SK-N-SH (cell line): ENCODE data around the gene MINDY1. TPM values are rescaled to one million over a fixed set of nuclear protein-coding genes. Genes with fewer than 3 reads are reported as not detected.

ENCODE experiments used
- CTCF ChIA-PET: fragments of 300-600, 350-600 bp; formaldehyde crosslinking; extraction: SDS; loops from one replicate; lab custom pipeline; 2021; lab: Yijun Ruan, JAX
- POLR2A ChIA-PET: fragments of 350-600 bp; sonication (Branson Sonifier 250); formaldehyde crosslinking; extraction: SDS; loops from one replicate; lab custom pipeline; 2020; ENCODE audit warnings: antibody characterized with exemption, inconsistent platforms; lab: Yijun Ruan, JAX
- DNase-seq: peaks from one replicate; pipeline ENCODE4 v3.0.0; 2012
- H2AFZ ChIP-seq: fragments of 200-600 bp; sonication (generic); 2 replicates; pipeline ENCODE4 v1.8.1; 2016; ENCODE audit warnings: antibody characterized with exemption, mild to moderate bottlenecking, low read depth
- H3F3A ChIP-seq: fragments of 200-600 bp; sonication (generic); replicated peaks from 2 replicates; pipeline ENCODE3; 2016; ENCODE audit warnings: antibody characterized with exemption, mild to moderate bottlenecking; ENCODE audit not compliant: insufficient read depth
- H3K27ac ChIP-seq, 2 experiments: fragments of 200-500 bp in 1 of 2; fragments of 200-600 bp in 1 of 2; sonication (Bioruptor generic) in 1 of 2; sonication (generic), shearing (Covaris generic) in 1 of 2; 2 replicates each; pipeline versions ENCODE4 v1.5.1 to v1.6.1; 2014 to 2016; ENCODE audit warnings: low read depth in 2 of 2, inconsistent platforms in 1 of 2, low read length in 1 of 2, mild to moderate bottlenecking in 1 of 2, mixed read lengths in 1 of 2
- H3K27me3 ChIP-seq: fragments of 200-600 bp; sonication (generic), shearing (Covaris generic); 2 replicates; pipeline ENCODE4 v1.6.1; 2016; ENCODE audit warnings: mixed run types; ENCODE audit not compliant: insufficient read depth
- H3K36me3 ChIP-seq, 2 experiments: fragments of 200-500 bp in 1 of 2; fragments of 200-600 bp in 1 of 2; sonication (Bioruptor generic) in 1 of 2; sonication (generic) in 1 of 2; replicated peaks in 1 of 2; 2 replicates each; pipeline versions ENCODE3 to v1.5.1; 2014 to 2016; ENCODE audit warnings: low read length in 1 of 2, mild to moderate bottlenecking in 1 of 2; ENCODE audit not compliant: insufficient read depth in 2 of 2, control insufficient read depth in 1 of 2
- H3K4me1 ChIP-seq, 2 experiments: fragments of 200-500 bp in 1 of 2; fragments of 200-600 bp in 1 of 2; sonication (Bioruptor generic) in 1 of 2; sonication (generic), shearing (Covaris generic) in 1 of 2; 2 replicates each; pipeline versions ENCODE4 v1.5.1 to v1.6.1; 2014 to 2016; ENCODE audit warnings: low read depth in 1 of 2, low read length in 1 of 2, mixed run types in 1 of 2; ENCODE audit not compliant: insufficient read depth in 2 of 2, control insufficient read depth in 1 of 2
- H3K4me2 ChIP-seq: fragments of 200-600 bp; sonication (generic), shearing (Covaris generic); 2 replicates; pipeline ENCODE4 v1.6.1; 2017; ENCODE audit warnings: mixed run types
- H3K4me3 ChIP-seq, 2 experiments: fragments of 200-500 bp in 1 of 2; fragments of 200-600 bp in 1 of 2; sonication (Bioruptor generic) in 1 of 2; sonication (generic), shearing (Covaris generic) in 1 of 2; 2 replicates each; pipeline versions ENCODE4 v1.5.1 to v1.8.1; 2014 to 2016; ENCODE audit warnings: low read depth in 2 of 2, inconsistent platforms in 1 of 2, low read length in 1 of 2, mild to moderate bottlenecking in 1 of 2, mixed read lengths in 1 of 2, moderate library complexity in 1 of 2
- H3K79me2 ChIP-seq: fragments of 200-600 bp; sonication (generic); 2 replicates; pipeline ENCODE4 v1.8.1; 2017; ENCODE audit warnings: mild to moderate bottlenecking; ENCODE audit not compliant: insufficient read depth
- H3K9ac ChIP-seq: fragments of 200-600 bp; sonication (generic); 2 replicates; pipeline ENCODE4 v1.6.1; 2017; ENCODE audit warnings: mixed run types
- H3K9me2 ChIP-seq: fragments of 200-600 bp; sonication (generic); 2 replicates; pipeline ENCODE4 v1.6.1; 2017; ENCODE audit warnings: mixed run types
- H3K9me3 ChIP-seq: fragments of 200-600 bp; sonication (generic); 2 replicates; pipeline ENCODE4 v1.6.1; 2017; ENCODE audit warnings: mixed run types, mild to moderate bottlenecking, moderate library complexity
- H4K20me1 ChIP-seq: fragments of 200-600 bp; sonication (generic); 2 replicates; pipeline ENCODE4 v1.6.1; 2017; ENCODE audit warnings: mild to moderate bottlenecking, mixed run types; ENCODE audit not compliant: insufficient read depth
- CTCF ChIP-seq: fragments of 200-600 bp; sonication (generic); IDR thresholded peaks from 2 replicates; pipeline ENCODE4 v1.6.1; 2017; ENCODE audit warnings: antibody characterized with exemption, mild to moderate bottlenecking, moderate library complexity
- EP300 ChIP-seq, 2 experiments: IDR thresholded peaks; 2 replicates each; pipeline versions ENCODE4 v1.4.0 to v1.6.1; 2012; ENCODE audit warnings: borderline replicate concordance in 1 of 2, low read depth in 1 of 2, low read length in 1 of 2
- FOSL2 ChIP-seq: IDR thresholded peaks from 2 replicates; pipeline ENCODE4 v1.4.0; 2012; ENCODE audit warnings: low read depth, mild to moderate bottlenecking, moderate library complexity, borderline replicate concordance
- NRF1 ChIP-seq: IDR thresholded peaks from 2 replicates; pipeline ENCODE4 v1.6.1; 2012; ENCODE audit warnings: low read depth, mild to moderate bottlenecking, low read length
- RCOR1 ChIP-seq: fragments of 150-350 bp; IDR thresholded peaks from 2 replicates; pipeline ENCODE4 v1.6.1; 2017; ENCODE audit warnings: antibody characterized with exemption, low read length
- RFX5 ChIP-seq: IDR thresholded peaks from 2 replicates; pipeline ENCODE4 v1.6.1; 2012; ENCODE audit warnings: mild to moderate bottlenecking, improper control_type of control experiment, low read length
- RXRA ChIP-seq: IDR thresholded peaks from 2 replicates; pipeline ENCODE4 v1.4.0; 2012; ENCODE audit warnings: low read depth, mild to moderate bottlenecking, borderline replicate concordance
- SIN3A ChIP-seq: IDR thresholded peaks from 2 replicates; pipeline ENCODE4 v1.6.1; 2012; ENCODE audit warnings: low read depth, mild to moderate bottlenecking, low read length, moderate library complexity, borderline replicate concordance
- WGBS: methylation state at CpG from one replicate; pipeline ENCODE4 v1.1.6; 2017; ENCODE audit warnings: low lambda C conversion rate; 5-methylcytosine and 5-hydroxymethylcytosine counted together
- polyA plus RNA-seq, 3 experiments: library from polyadenylated mRNA; depleted of rRNA; stranded (reverse); fragments of >200 nt; gene quantifications; 2 replicates each; pipeline ENCODE4 v1.2.3, GENCODE V29; 2012
- TF ChIP-seq, protein P1 (sequence below): IDR thresholded peaks from 2 replicates; pipeline ENCODE4 v1.6.1; 2012; ENCODE audit warnings: mild to moderate bottlenecking, low read depth, low read length, moderate library complexity
- TF ChIP-seq, protein P2 (sequence below): fragments of 150-350 bp; IDR thresholded peaks from 2 replicates; pipeline ENCODE4 v1.6.1; 2017; ENCODE audit warnings: antibody characterized with exemption, low read length, low read depth, borderline replicate concordance
- TF ChIP-seq, protein P3 (sequence below): IDR thresholded peaks from 2 replicates; pipeline ENCODE4 v1.4.0; 2012; ENCODE audit warnings: low read depth

Gene MINDY1
- polyA plus RNA-seq, 1 of the 3 experiments (the other 2 are of a cell fraction) = 6.0 TPM

GRCh38 chr1:151055581-151055980 is 48.9 kb upstream of the MINDY1 start:
- Histone ChIP-seq H3K27me3 (no peaks in the 10 kb centered on the region), H2AFZ (no peak overlapping the region), H3K36me3 (peaks cover 56 to 61% of the 10 kb centered on the region in 2 experiments), H3K9me3 (no peaks in the 10 kb centered on the region), H4K20me1 (peaks cover 36% of the 10 kb centered on the region), H3K27ac (no peak overlapping the region), H3K4me2 (no peak overlapping the region), H3K4me1 (peaks cover 7 to 21% of the 10 kb centered on the region in 2 experiments; a peak in 3 of 4 replicates), H3F3A (peaks cover 31% of the 10 kb centered on the region), H3K9me2 (no peaks in the 10 kb centered on the region), H3K9ac (no peak overlapping the region), H3K79me2 (peaks cover 57% of the 10 kb centered on the region), H3K4me3 (no peak overlapping the region)
- POLR2A ChIA-PET = no interaction called here
- WGBS = 100% methylated on average over 1 of the region's 2 CpGs
- no peak for DNase-seq
- TF ChIP-seq FOSL2 (no peak), RXRA (no peak), SIN3A (no peak), EP300 (IDR thresholded peaks at IDR 0.05; ENCODE audit: borderline replicate concordance in 1 of 2, low read depth in 1 of 2, low read length in 1 of 2) (no peak), RFX5 (no peak), CTCF (no peak), NRF1 (no peak), RCOR1 (no peak)
- TF ChIP-seq, protein P1, sequence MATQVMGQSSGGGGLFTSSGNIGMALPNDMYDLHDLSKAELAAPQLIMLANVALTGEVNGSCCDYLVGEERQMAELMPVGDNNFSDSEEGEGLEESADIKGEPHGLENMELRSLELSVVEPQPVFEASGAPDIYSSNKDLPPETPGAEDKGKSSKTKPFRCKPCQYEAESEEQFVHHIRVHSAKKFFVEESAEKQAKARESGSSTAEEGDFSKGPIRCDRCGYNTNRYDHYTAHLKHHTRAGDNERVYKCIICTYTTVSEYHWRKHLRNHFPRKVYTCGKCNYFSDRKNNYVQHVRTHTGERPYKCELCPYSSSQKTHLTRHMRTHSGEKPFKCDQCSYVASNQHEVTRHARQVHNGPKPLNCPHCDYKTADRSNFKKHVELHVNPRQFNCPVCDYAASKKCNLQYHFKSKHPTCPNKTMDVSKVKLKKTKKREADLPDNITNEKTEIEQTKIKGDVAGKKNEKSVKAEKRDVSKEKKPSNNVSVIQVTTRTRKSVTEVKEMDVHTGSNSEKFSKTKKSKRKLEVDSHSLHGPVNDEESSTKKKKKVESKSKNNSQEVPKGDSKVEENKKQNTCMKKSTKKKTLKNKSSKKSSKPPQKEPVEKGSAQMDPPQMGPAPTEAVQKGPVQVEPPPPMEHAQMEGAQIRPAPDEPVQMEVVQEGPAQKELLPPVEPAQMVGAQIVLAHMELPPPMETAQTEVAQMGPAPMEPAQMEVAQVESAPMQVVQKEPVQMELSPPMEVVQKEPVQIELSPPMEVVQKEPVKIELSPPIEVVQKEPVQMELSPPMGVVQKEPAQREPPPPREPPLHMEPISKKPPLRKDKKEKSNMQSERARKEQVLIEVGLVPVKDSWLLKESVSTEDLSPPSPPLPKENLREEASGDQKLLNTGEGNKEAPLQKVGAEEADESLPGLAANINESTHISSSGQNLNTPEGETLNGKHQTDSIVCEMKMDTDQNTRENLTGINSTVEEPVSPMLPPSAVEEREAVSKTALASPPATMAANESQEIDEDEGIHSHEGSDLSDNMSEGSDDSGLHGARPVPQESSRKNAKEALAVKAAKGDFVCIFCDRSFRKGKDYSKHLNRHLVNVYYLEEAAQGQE = no peak
- TF ChIP-seq, protein P2, sequence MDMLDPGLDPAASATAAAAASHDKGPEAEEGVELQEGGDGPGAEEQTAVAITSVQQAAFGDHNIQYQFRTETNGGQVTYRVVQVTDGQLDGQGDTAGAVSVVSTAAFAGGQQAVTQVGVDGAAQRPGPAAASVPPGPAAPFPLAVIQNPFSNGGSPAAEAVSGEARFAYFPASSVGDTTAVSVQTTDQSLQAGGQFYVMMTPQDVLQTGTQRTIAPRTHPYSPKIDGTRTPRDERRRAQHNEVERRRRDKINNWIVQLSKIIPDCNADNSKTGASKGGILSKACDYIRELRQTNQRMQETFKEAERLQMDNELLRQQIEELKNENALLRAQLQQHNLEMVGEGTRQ = no peak
- TF ChIP-seq, protein P3, sequence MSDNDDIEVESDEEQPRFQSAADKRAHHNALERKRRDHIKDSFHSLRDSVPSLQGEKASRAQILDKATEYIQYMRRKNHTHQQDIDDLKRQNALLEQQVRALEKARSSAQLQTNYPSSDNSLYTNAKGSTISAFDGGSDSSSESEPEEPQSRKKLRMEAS = no peak
- CTCF ChIA-PET = interaction anchor here (1.0 kb wide), 1 partner anchor 31 kb away, joined by 6 read pairs; no protein-coding TSS in a partner anchor
